GM12878 (cell line): Measurements from ENCODE around the gene RELL2. TPM values are rescaled to one million over a fixed set of nuclear protein-coding genes. Genes with fewer than 3 reads are reported as not detected.

Experiments
- CBX5 ChIP-seq: sonication (generic); IDR thresholded peaks from 2 replicates; pipeline ENCODE4 v1.6.1; 2016; ENCODE audit warnings: low read depth, moderate library complexity, mild to moderate bottlenecking, inconsistent platforms
- GABPA ChIP-seq: IDR thresholded peaks from 2 replicates; pipeline ENCODE4 v1.6.1; 2014; ENCODE audit warnings: antibody characterized with exemption, low read depth, mild to moderate bottlenecking, inconsistent platforms
- HDGF ChIP-seq: fragments of 450-650 bp; IDR thresholded peaks from 2 replicates; pipeline ENCODE4 v1.6.1; 2016; ENCODE audit warnings: antibody characterized with exemption
- MTA2 ChIP-seq: fragments of 450-650 bp; IDR thresholded peaks from 2 replicates; pipeline ENCODE4 v1.6.1; 2016; ENCODE audit warnings: low read depth, mild to moderate bottlenecking, moderate library complexity
- NBN ChIP-seq: fragments of 450-650 bp; IDR thresholded peaks from 2 replicates; pipeline ENCODE4 v1.6.1; 2016
- ZBTB11 ChIP-seq: fragments of 450-650 bp; formaldehyde crosslinking; IDR thresholded peaks from 2 replicates; pipeline ENCODE4 v1.5.0; 2022; ENCODE audit warnings: mild to moderate bottlenecking, missing genetic modification characterization
- ZBTB40 ChIP-seq: fragments of 450-650 bp; IDR thresholded peaks from 2 replicates; pipeline ENCODE4 v1.6.1; 2016; ENCODE audit warnings: mild to moderate bottlenecking, moderate library complexity, borderline replicate concordance
- polyA plus RNA-seq, 11 experiments: library from polyadenylated mRNA; depleted of rRNA in 4 of 11; unstranded in 6 of 11; stranded (reverse) in 5 of 11; fragments of >200 nt; fragmentation: Nextera tagmentation in 4 of 11; fragmentation: Illumina TruSeq in 1 of 11; extraction: Ambion mirVana in 4 of 11; extraction: Trizol in 1 of 11; gene quantifications; 1 replicate in 1 of 11; 2 replicates in 10 of 11; pipeline versions ENCODE4 v1.2.1 to v1.2.3, GENCODE V29; 2011 to 2016; ENCODE audit warnings: inconsistent platforms in 2 of 11, missing spikeins in 2 of 11, low read depth in 1 of 11
- total RNA-seq, 4 experiments: library from RNA; depleted of rRNA in 3 of 4; stranded (reverse); fragments of >200 nt in 3 of 4; fragmentation: Illumina TruSeq in 1 of 4; extraction: Trizol in 1 of 4; gene quantifications; 2 replicates each; pipeline versions ENCODE4 v1.2.1 to v1.2.3, GENCODE V29; 2013 to 2021

Gene RELL2
- total and polyA plus RNA-seq, 10 of the 15 experiments (the other 5 are each of a cell fraction or from before 2014, with no cell fraction given), result 0.23 to 21.4 (median 7.1) TPM

GRCh38 chr5:141618030-141618803 lies 18.6 kb upstream of the RELL2 start (continued):
- TF ChIP-seq HDGF (peak; percentile 75), ZBTB40 (peak; percentile 85), MTA2 (peak; percentile 34; the same call in 1 of the 2 replicates), GABPA (peak; percentile 75), ZBTB11 (CRISPR knock-in tag) (peak; percentile 67), NBN (peak; percentile 80), CBX5 (no peak)
